Pancreas (tissue), 10 donors: ENCODE measurements around the gene KRTAP5-3. TPM values are rescaled to one million over a fixed set of nuclear protein-coding genes. Genes with fewer than 3 reads are reported as not detected.

Experiments
- ATAC-seq, 4 donors: fragments of 200-7000 bp; cut with Tn5 transposase; one replicate each; pipeline versions ENCODE4 v1.8.0 to v1.9.1; 2020; ENCODE audit warnings: mild to moderate bottlenecking in 4 of 4, moderate library complexity in 4 of 4
- DNase-seq, 6 donors: peaks; one replicate each; pipeline ENCODE4 v3.0.0-alpha.2; 2020
- FAIRE-seq: peaks from 2 replicates; lab custom pipeline; 2012; peaks lifted over from hg19 to GRCh38; lab: Jason Lieb, UNC
- H3K27ac ChIP-seq, 4 donors: fragments of 200-600 bp; sonication (generic); 1 replicate in 3 of 4; 2 replicates in 1 of 4; pipeline versions ENCODE4 v1.5.0 to v1.8.0; 2020
- H3K27me3 ChIP-seq, 4 donors: fragments of 200-600 bp; one replicate each; pipeline ENCODE4 v1.8.0; 2021
- H3K36me3 ChIP-seq, 3 donors: fragments of 200-600 bp; sonication (generic) in 1 of 3; one replicate each; pipeline versions ENCODE4 v1.5.0 to v1.8.0; 2020 to 2021
- H3K4me1 ChIP-seq, 3 donors: fragments of 200-600 bp; one replicate each; pipeline ENCODE4 v1.8.0; 2021
- H3K4me3 ChIP-seq, 4 donors: fragments of 200-600 bp; sonication (generic) in 2 of 4; one replicate each; pipeline versions ENCODE4 v1.5.0 to v1.8.0; 2020 to 2021
- H3K9me3 ChIP-seq, 4 donors: fragments of 200-600 bp; one replicate each; pipeline ENCODE4 v1.8.0; 2021
- CTCF ChIP-seq, 4 donors: fragments of 200-600 bp; sonication (generic) in 3 of 4; IDR thresholded peaks; one replicate each; pipeline versions ENCODE4 v1.5.0 to v1.8.0; 2021; ENCODE audit warnings: antibody characterized with exemption in 4 of 4
- WGBS, 2 donors: extraction: QIAGEN DNeasy Blood & Tissue Kit; methylation state at CpG; one replicate each; pipeline ENCODE4 v1.1.7; 2013; 5-methylcytosine and 5-hydroxymethylcytosine counted together
- intact Hi-C, 3 donors: fragments of 100-400 bp; cut with DNase I; formaldehyde crosslinking; loops; one replicate each; pipeline versions ENCODE4 v1.11.1 to v1.14.2; 2022
- polyA plus RNA-seq, 2 donors: library from polyadenylated mRNA; stranded (reverse); fragments of 200-250 nt; gene quantifications; one replicate each; pipeline ENCODE4 v1.2.3, GENCODE V29; 2013
- total RNA-seq, 6 donors: library from RNA; stranded (reverse); fragmentation: NEBNext Ultra II Directional in 4 of 6; extraction: Animal tissue kit (Norgen Biotek cat#: 25700) in 4 of 6; gene quantifications; one replicate each; pipeline versions ENCODE4 v1.2.1 to v1.2.4, GENCODE V29; 2021 to 2023
- donor health status: healthy with polysubstance abuse.
- donor health status: DM: no; HTN: no; CAD: no; lungs with moderate emphysema.
- donor health status: DM: no; HTN: no; CAD: no.
- donor health status: control.
- donor health status: control.
- donor health status: Bipolar disorder and iron deficiency.
- donor health status: DM: yes; HTN: yes; CAD: no.
- donor health status: DM: no; HTN: no; CAD: no.
- donor health status: DM: no; HTN: no; CAD: no.
- donor health status: DM: yes; HTN: yes; CAD: no.

KRTAP5-3 gene
- total and polyA plus RNA-seq, 8 donors = not detected

DNA sequence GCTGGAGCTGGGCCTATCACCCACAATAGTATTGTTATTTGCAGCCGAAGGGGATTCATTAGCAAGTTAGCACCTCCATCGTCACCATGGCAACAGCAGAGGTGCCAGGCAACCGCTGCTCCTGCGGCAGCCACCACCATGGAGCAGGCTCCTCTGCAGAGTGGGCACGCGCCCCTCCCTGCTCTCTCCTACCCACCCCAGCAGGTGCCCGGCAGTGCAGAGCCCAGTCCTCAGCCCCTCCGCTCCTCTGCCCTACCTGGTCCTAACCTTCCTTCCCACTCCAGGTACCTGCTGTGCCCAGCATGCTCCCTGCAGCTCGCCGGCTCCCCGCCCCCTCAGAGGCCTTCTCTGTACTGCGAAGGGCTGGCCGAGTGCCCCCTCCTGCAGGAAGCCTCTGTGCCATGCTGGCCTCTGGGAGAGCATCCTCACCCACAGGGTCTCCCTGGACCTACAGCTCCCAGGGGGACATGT is 39.8 kb downstream of the KRTAP5-3 start:
- Histone ChIP-seq H3K4me3 (no peak overlapping the region), H3K36me3 (peaks cover 0 to 1% (median 0%) of the 10 kb centered on the region in 3 donors), H3K27ac (no peak overlapping the region), H3K9me3 (no peaks in the 10 kb centered on the region), H3K4me1 (peaks cover 0 to 21% (median 9%) of the 10 kb centered on the region in 3 donors), H3K27me3 (no peaks in the 10 kb centered on the region)
- peak; percentile 31 to 74 (median 48) for DNase-seq
- FAIRE-seq = no peak
- intact Hi-C loops = no loop called here
- 62 to 68% methylated on average over 13 of the region's 13 CpGs for WGBS, 2 donors
- no peak for TF ChIP-seq CTCF (IDR thresholded peaks at IDR 0.05)
- no peak for ATAC-seq

- intact Hi-C loops = no loop called here
- no peak for TF ChIP-seq CTCF (IDR thresholded peaks at IDR 0.05)
- H3K4me1 ChIP-seq = peaks cover 0 to 21% (median 9%) of the 10 kb centered on the region in 3 donors
- no peak overlapping the region for H3K27ac ChIP-seq
- peaks cover 0 to 9% (median 0%) of the 10 kb centered on the region in 3 donors for H3K36me3 ChIP-seq
- no peaks in the 10 kb centered on the region for H3K27me3 ChIP-seq
- 75 to 79% methylated on average over 7 of the region's 7 CpGs for WGBS, 2 donors
- H3K9me3 ChIP-seq = no peaks in the 10 kb centered on the region
- no peak overlapping the region for H3K4me3 ChIP-seq
- peak in 2 of 6 donors; percentile 9 to 22 for DNase-seq
- no peak for FAIRE-seq
- ATAC-seq = no peak
Observed at GRCh38 chr11:1567721-1568100, 40.6 kb downstream of the KRTAP5-3 start.

- TF ChIP-seq CTCF (IDR thresholded peaks at IDR 0.05) = no peak
- DNase-seq = peak in 5 of 6 donors; percentile 18 to 79 (median 56)
- Histone ChIP-seq H3K27ac (no peak overlapping the region), H3K27me3 (no peaks in the 10 kb centered on the region), H3K36me3 (peaks cover 0 to 12% (median 0%) of the 10 kb centered on the region in 3 donors), H3K4me3 (no peak overlapping the region), H3K9me3 (no peaks in the 10 kb centered on the region), H3K4me1 (peaks cover 0 to 21% (median 9%) of the 10 kb centered on the region in 3 donors)
- 61 to 65% methylated on average over 13 of the region's 13 CpGs for WGBS, 2 donors
- ATAC-seq = no peak
- intact Hi-C loops = no loop called here
- FAIRE-seq = no peak
Observed at GRCh38 chr11:1567052-1567720, 41.1 kb downstream of the KRTAP5-3 start.

GRCh38 chr11:1566381-1567051 is 41.7 kb downstream of the KRTAP5-3 start:
- Histone ChIP-seq H3K27me3 (no peaks in the 10 kb centered on the region), H3K4me1 (peaks cover 0 to 21% (median 9%) of the 10 kb centered on the region in 3 donors), H3K4me3 (no peak overlapping the region), H3K36me3 (peaks cover 0 to 12% (median 0%) of the 10 kb centered on the region in 3 donors), H3K27ac (no peak overlapping the region), H3K9me3 (no peaks in the 10 kb centered on the region)
- no peak for TF ChIP-seq CTCF (IDR thresholded peaks at IDR 0.05)
- 82 to 87% methylated on average over 20 of the region's 20 CpGs for WGBS, 2 donors
- DNase-seq (peak in 3 of 6 donors; percentile 38 to 69 (median 56)), ATAC-seq (no peak), FAIRE-seq (no peak)
- intact Hi-C loops = no loop called here
